Mucosa of rectum (tissue), 2 donors: ENCODE data around the gene SATB2.

Experiments used
- H3K27ac ChIP-seq, 2 donors: one replicate each; pipeline ENCODE4 v1.7.0; 2013; ENCODE audit warnings: inconsistent platforms in 2 of 2, low read depth in 2 of 2, low read length in 2 of 2
- H3K27me3 ChIP-seq, 2 donors: one replicate each; pipeline ENCODE4 v1.7.0; 2013; ENCODE audit warnings: low read length in 2 of 2; ENCODE audit not compliant: control insufficient read depth in 2 of 2, insufficient read depth in 2 of 2
- H3K36me3 ChIP-seq, 2 donors: one replicate each; pipeline ENCODE4 v1.7.0; 2013; ENCODE audit warnings: low read length in 2 of 2; ENCODE audit not compliant: control insufficient read depth in 2 of 2, insufficient read depth in 2 of 2
- H3K4me1 ChIP-seq, 2 donors: one replicate each; pipeline ENCODE4 v1.7.0; 2013; ENCODE audit warnings: low read length in 2 of 2, mild to moderate bottlenecking in 1 of 2; ENCODE audit not compliant: control insufficient read depth in 2 of 2, insufficient read depth in 2 of 2
- H3K4me3 ChIP-seq, 2 donors: one replicate each; pipeline ENCODE4 v1.7.0; 2013; ENCODE audit warnings: low read length in 2 of 2
- H3K9ac ChIP-seq, 2 donors: one replicate each; pipeline ENCODE4 v1.7.0; 2013; ENCODE audit warnings: low read length in 2 of 2, low read depth in 1 of 2, mild to moderate bottlenecking in 1 of 2
- H3K9me3 ChIP-seq, 2 donors: one replicate each; pipeline ENCODE4 v1.7.0; 2013; ENCODE audit warnings: low read length in 2 of 2; ENCODE audit not compliant: control insufficient read depth in 2 of 2
- donor health status: healthy.
- donor health status: Normal muscosa, but diverticular disease.

SATB2 gene

GRCh38 chr2:199409759-199410529 is 47.8 kb downstream of the SATB2 start:
- peaks cover 25 to 26% of the 10 kb centered on the region in 2 donors for H3K36me3 ChIP-seq
- H3K4me3 ChIP-seq = no peak overlapping the region
- no peak overlapping the region for H3K9ac ChIP-seq
- no peak overlapping the region for H3K27ac ChIP-seq
- no peaks in the 10 kb centered on the region for H3K27me3 ChIP-seq
- no peaks in the 10 kb centered on the region for H3K9me3 ChIP-seq
- H3K4me1 ChIP-seq = peaks cover 12 to 13% of the 10 kb centered on the region in 2 donors

GRCh38 chr2:199407421-199407820 is 50.3 kb downstream of the SATB2 start:
- no peak overlapping the region for H3K9ac ChIP-seq
- H3K9me3 ChIP-seq = no peaks in the 10 kb centered on the region
- peaks cover 9 to 13% of the 10 kb centered on the region in 2 donors for H3K4me1 ChIP-seq
- no peak overlapping the region for H3K4me3 ChIP-seq
- no peak overlapping the region for H3K27ac ChIP-seq
- H3K27me3 ChIP-seq = no peaks in the 10 kb centered on the region
- peaks cover 17 to 20% of the 10 kb centered on the region in 2 donors for H3K36me3 ChIP-seq

- H3K4me1 ChIP-seq = no peaks in the 10 kb centered on the region
- no peak overlapping the region for H3K9ac ChIP-seq
- H3K36me3 ChIP-seq = peaks cover 28 to 31% of the 10 kb centered on the region in 2 donors
- no peaks in the 10 kb centered on the region for H3K9me3 ChIP-seq
- no peaks in the 10 kb centered on the region for H3K27me3 ChIP-seq
- H3K4me3 ChIP-seq = no peak overlapping the region
- H3K27ac ChIP-seq = no peak overlapping the region
Measured at GRCh38 chr2:199405241-199405640, 52.5 kb downstream of the SATB2 start.

- H3K9ac ChIP-seq = no peak overlapping the region
- H3K4me1 ChIP-seq = no peaks in the 10 kb centered on the region
- H3K36me3 ChIP-seq = peaks cover 32 to 35% of the 10 kb centered on the region in 2 donors
- no peak overlapping the region for H3K27ac ChIP-seq
- H3K9me3 ChIP-seq = no peaks in the 10 kb centered on the region
- no peaks in the 10 kb centered on the region for H3K27me3 ChIP-seq
- no peak overlapping the region for H3K4me3 ChIP-seq
Measured at GRCh38 chr2:199404841-199405240, 52.9 kb downstream of the SATB2 start.

GRCh38 chr2:199395311-199395710 is 62.4 kb downstream of the SATB2 start:
- Histone ChIP-seq H3K36me3 (peaks cover 19 to 30% of the 10 kb centered on the region in 2 donors), H3K9ac (no peak overlapping the region), H3K27ac (no peak overlapping the region), H3K4me3 (no peak overlapping the region), H3K9me3 (no peaks in the 10 kb centered on the region), H3K4me1 (peaks cover 14 to 15% of the 10 kb centered on the region in 2 donors), H3K27me3 (no peaks in the 10 kb centered on the region)

GRCh38 chr2:199392363-199392762 is 65.4 kb downstream of the SATB2 start:
- Histone ChIP-seq H3K9ac (no peak overlapping the region), H3K36me3 (peaks cover 8 to 11% of the 10 kb centered on the region in 2 donors), H3K4me3 (no peak overlapping the region), H3K27ac (peak overlapping the region; percentile 11 to 61), H3K9me3 (no peaks in the 10 kb centered on the region), H3K4me1 (peaks cover 14 to 15% of the 10 kb centered on the region in 2 donors), H3K27me3 (no peaks in the 10 kb centered on the region)

GRCh38 chr2:199388728-199389268 is 68.9 kb downstream of the SATB2 start:
- H3K27me3 ChIP-seq = no peaks in the 10 kb centered on the region
- H3K4me3 ChIP-seq = no peak overlapping the region
- H3K9ac ChIP-seq = no peak overlapping the region

GRCh38 chr2:199384043-199384442 is 73.7 kb downstream of the SATB2 start:
- H3K9ac ChIP-seq = no peak overlapping the region
- H3K4me3 ChIP-seq = no peak overlapping the region
- H3K36me3 ChIP-seq = peaks cover 19 to 35% of the 10 kb centered on the region in 2 donors
- no peaks in the 10 kb centered on the region for H3K9me3 ChIP-seq
- peaks cover 5 to 6% of the 10 kb centered on the region in 2 donors for H3K4me1 ChIP-seq
- no peak overlapping the region for H3K27ac ChIP-seq
- H3K27me3 ChIP-seq = no peaks in the 10 kb centered on the region

More at GRCh38 chr2:199388728-199389268, 68.9 kb downstream of the SATB2 start:
- Histone ChIP-seq H3K27ac (no peak overlapping the region), H3K4me1 (peaks cover 19 to 21% of the 10 kb centered on the region in 2 donors), H3K36me3 (peaks cover 4 to 14% of the 10 kb centered on the region in 2 donors), H3K9me3 (no peaks in the 10 kb centered on the region)

- H3K4me1 ChIP-seq = peaks cover 5 to 6% of the 10 kb centered on the region in 2 donors
- no peak overlapping the region for H3K27ac ChIP-seq
- H3K36me3 ChIP-seq = peaks cover 27 to 46% of the 10 kb centered on the region in 2 donors
- H3K4me3 ChIP-seq = no peak overlapping the region
- H3K9me3 ChIP-seq = no peaks in the 10 kb centered on the region
- no peak overlapping the region for H3K9ac ChIP-seq
- H3K27me3 ChIP-seq = no peaks in the 10 kb centered on the region
Measured at GRCh38 chr2:199383021-199383420, 74.7 kb downstream of the SATB2 start.

GRCh38 chr2:199382091-199382490 is 75.6 kb downstream of the SATB2 start:
- no peaks in the 10 kb centered on the region for H3K9me3 ChIP-seq
- no peak overlapping the region for H3K27ac ChIP-seq
- H3K27me3 ChIP-seq = no peaks in the 10 kb centered on the region
- H3K4me3 ChIP-seq = no peak overlapping the region
- peaks cover 5% of the 10 kb centered on the region in 2 donors for H3K4me1 ChIP-seq
- no peak overlapping the region for H3K9ac ChIP-seq
- H3K36me3 ChIP-seq = peaks cover 33 to 51% of the 10 kb centered on the region in 2 donors
